ENCODE data around the gene ALDH1A3.

Gene ALDH1A3

GRCh38 chr15:100951965-100952364, 72.3 kb downstream of the ALDH1A3 start:
- DNase-seq (ENCODE audit: low spot score): no peak

- DNase-seq (ENCODE audit: low spot score): no peak
Observed at GRCh38 chr15:100952566-100952965, 72.9 kb downstream of the ALDH1A3 start.

GRCh38 chr15:100958326-100959065, 78.9 kb downstream of the ALDH1A3 start:
- DNase-seq (ENCODE audit: low spot score): no peak

- no peak for DNase-seq (ENCODE audit: low spot score)
Observed at GRCh38 chr15:100959066-100960050, 79.7 kb downstream of the ALDH1A3 start.
